ENCODE measurements around the gene DRD3. TPM values are rescaled to one million over a fixed set of nuclear protein-coding genes. Genes with fewer than 3 reads are reported as not detected.

The DRD3 gene
- total RNA-seq, 1 experiment from 2014 or later = not detected

DNA sequence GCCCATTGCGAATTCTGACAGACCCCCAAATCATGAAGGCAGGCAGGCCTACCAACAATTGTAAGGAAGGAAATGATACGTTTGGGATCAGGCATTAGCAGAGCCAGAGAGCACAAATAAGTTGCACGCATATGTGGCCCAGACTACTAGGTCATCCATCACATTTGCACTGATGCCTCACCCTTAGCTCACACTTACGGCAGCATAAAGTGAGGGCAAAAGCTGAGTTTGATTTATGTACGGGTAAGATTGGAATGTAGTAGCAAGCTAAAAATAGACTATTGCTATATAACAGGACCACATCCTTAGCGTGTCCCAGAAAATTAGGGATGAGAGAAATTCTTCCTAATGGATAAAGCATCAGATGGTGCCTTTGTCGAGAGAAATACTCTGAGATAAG lies 63.7 kb downstream of the DRD3 start:
- no peaks in the 10 kb centered on the region for H3K36me3 Mint-ChIP-seq (ENCODE audit: insufficient read depth in 1 of 3, low read depth in 3 of 3)
- WGBS (ENCODE audit: extremely low coverage, insufficient read length, low lambda C conversion rate) = no CpG with 5 or more reads among the region's 7 CpGs

More for the DNA sequence above, 63.7 kb downstream of the DRD3 start:
- Histone ChIP-seq H3K79me1 (ENCODE audit: insufficient read depth, low read depth, low read length, poor library complexity, severe bottlenecking) (no peaks in the 10 kb centered on the region), H3T11ph (ENCODE audit: low read length) (no peak overlapping the region), H2BK20ac (ENCODE audit: low read depth, low read length, poor library complexity, severe bottlenecking) (no peak overlapping the region), H3K56ac (ENCODE audit: insufficient read length, low read depth, low read length) (no peak overlapping the region), H2BK15ac (ENCODE audit: low read depth, low read length) (no peak overlapping the region), H3K9me3 (ENCODE audit: control insufficient read depth, low read depth, low read length) (no peaks in the 10 kb centered on the region), H2BK120ac (ENCODE audit: low read depth, low read length, poor library complexity, severe bottlenecking) (no peak overlapping the region), H3K23ac (ENCODE audit: insufficient read length, low read depth, low read length) (no peak overlapping the region), H3K9ac (ENCODE audit: extremely low read depth, insufficient read length, low read length) (no peak overlapping the region), H3K14ac (ENCODE audit: insufficient read depth, low read length) (no peak overlapping the region), H4K20me1 (ENCODE audit: control insufficient read depth, insufficient read depth, insufficient read length) (no peaks in the 10 kb centered on the region), H2BK5ac (ENCODE audit: insufficient read length, low read length) (no peak overlapping the region), H3K4me1 (ENCODE audit: insufficient read depth, low read length) (peaks cover 5% of the 10 kb centered on the region; the same call in 1 of the 2 replicates), H3K27ac (ENCODE audit: insufficient read length, low read depth, low read length) (no peak overlapping the region), H3K27me3 (ENCODE audit: insufficient read depth, low read length) (no peaks in the 10 kb centered on the region), H2AFZ (ENCODE audit: low read length) (no peak overlapping the region), H4K5ac (ENCODE audit: insufficient read length, low read depth, low read length) (no peak overlapping the region), H3K79me2 (ENCODE audit: insufficient read depth, low read length) (no peaks in the 10 kb centered on the region), H3K4me2 (ENCODE audit: insufficient read depth, insufficient read length, low read length) (no peak overlapping the region), H2BK12ac (ENCODE audit: insufficient read length, low read depth, low read length) (no peak overlapping the region), H4K91ac (ENCODE audit: insufficient read length, low read depth, low read length) (no peak overlapping the region), H3K4ac (ENCODE audit: low read depth, low read length) (no peak overlapping the region), H4K8ac (replicated peaks; ENCODE audit: insufficient read length, low read depth, low read length) (no peak overlapping the region), H3K23me2 (ENCODE audit: insufficient read length, low read depth, low read length, poor library complexity, severe bottlenecking) (no peaks in the 10 kb centered on the region), H3K18ac (ENCODE audit: insufficient read length, low read depth, low read length) (no peak overlapping the region), H2AK5ac (ENCODE audit: insufficient read length, low read length) (no peak overlapping the region)
- Mint-ChIP-seq H3K27ac (no peak overlapping the region), H3K4me3 (no peak overlapping the region), H3K27me3 (ENCODE audit: low read depth) (no peaks in the 10 kb centered on the region; the same call in 1 of the 2 replicates), H3K9me3 (no peaks in the 10 kb centered on the region; a peak in 1 of 5 replicates), H3K4me1 (peaks cover 17 to 22% of the 10 kb centered on the region in 2 experiments)
- TF ChIP-seq, protein P1, sequence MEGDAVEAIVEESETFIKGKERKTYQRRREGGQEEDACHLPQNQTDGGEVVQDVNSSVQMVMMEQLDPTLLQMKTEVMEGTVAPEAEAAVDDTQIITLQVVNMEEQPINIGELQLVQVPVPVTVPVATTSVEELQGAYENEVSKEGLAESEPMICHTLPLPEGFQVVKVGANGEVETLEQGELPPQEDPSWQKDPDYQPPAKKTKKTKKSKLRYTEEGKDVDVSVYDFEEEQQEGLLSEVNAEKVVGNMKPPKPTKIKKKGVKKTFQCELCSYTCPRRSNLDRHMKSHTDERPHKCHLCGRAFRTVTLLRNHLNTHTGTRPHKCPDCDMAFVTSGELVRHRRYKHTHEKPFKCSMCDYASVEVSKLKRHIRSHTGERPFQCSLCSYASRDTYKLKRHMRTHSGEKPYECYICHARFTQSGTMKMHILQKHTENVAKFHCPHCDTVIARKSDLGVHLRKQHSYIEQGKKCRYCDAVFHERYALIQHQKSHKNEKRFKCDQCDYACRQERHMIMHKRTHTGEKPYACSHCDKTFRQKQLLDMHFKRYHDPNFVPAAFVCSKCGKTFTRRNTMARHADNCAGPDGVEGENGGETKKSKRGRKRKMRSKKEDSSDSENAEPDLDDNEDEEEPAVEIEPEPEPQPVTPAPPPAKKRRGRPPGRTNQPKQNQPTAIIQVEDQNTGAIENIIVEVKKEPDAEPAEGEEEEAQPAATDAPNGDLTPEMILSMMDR (conservative IDR thresholded peaks at IDR 0.05) = no peak
- no peak for DNase-seq

Measured in H9 (cell line).